ENCODE measurements around the gene UCK2. TPM values are rescaled to one million over a fixed set of nuclear protein-coding genes. Genes with fewer than 3 reads are reported as not detected.
A peak's percentile ranks its signal among the peaks of the same experiment; 100 is the strongest.

The UCK2 gene
- polyA plus RNA-seq, 2 of the 4 experiments (the other 2 are of a cell fraction): 72.4 to 98.9 TPM

DNA sequence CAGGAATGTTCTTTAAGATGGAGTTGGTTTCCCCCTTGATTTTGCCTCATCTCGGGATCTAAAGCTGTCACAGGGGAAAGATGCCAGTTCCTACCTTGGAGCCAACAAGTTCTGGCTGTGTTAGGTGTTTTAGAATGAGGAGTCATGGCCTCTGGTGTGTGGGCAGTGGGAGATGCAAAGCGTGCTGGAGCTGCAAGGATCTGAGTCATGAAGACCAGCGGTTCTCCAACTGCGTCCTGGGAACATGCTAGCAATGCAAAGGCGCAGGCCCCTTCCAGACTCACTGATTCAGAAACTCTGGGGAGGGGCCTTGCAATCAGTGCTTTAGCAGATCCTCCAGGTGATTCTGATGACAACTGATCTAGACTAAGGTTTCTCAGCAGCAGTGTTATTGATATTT, 109.1 kb downstream of the UCK2 start:
- H3K27ac ChIP-seq: no peak overlapping the region
- H3K4me1 ChIP-seq: no peaks in the 10 kb centered on the region
- TF ChIP-seq, protein P1, sequence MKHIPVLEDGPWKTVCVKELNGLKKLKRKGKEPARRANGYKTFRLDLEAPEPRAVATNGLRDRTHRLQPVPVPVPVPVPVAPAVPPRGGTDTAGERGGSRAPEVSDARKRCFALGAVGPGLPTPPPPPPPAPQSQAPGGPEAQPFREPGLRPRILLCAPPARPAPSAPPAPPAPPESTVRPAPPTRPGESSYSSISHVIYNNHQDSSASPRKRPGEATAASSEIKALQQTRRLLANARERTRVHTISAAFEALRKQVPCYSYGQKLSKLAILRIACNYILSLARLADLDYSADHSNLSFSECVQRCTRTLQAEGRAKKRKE (CRISPR knock-in tag; IDR thresholded peaks at IDR 0.05; ENCODE audit: low read depth): no peak
- TF ChIP-seq NPAS2 (CRISPR knock-in tag; IDR thresholded peaks at IDR 0.05; ENCODE audit: borderline replicate concordance) (no peak), RFX5 (IDR thresholded peaks at IDR 0.05) (no peak), FOSL2 (IDR thresholded peaks at IDR 0.05) (no peak), FOSL2 (CRISPR knock-in tag; IDR thresholded peaks at IDR 0.05) (no peak)
- TF ChIP-seq, protein P2, sequence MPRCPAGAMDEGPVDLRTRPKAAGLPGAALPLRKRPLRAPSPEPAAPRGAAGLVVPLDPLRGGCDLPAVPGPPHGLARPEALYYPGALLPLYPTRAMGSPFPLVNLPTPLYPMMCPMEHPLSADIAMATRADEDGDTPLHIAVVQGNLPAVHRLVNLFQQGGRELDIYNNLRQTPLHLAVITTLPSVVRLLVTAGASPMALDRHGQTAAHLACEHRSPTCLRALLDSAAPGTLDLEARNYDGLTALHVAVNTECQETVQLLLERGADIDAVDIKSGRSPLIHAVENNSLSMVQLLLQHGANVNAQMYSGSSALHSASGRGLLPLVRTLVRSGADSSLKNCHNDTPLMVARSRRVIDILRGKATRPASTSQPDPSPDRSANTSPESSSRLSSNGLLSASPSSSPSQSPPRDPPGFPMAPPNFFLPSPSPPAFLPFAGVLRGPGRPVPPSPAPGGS (IDR thresholded peaks at IDR 0.05): no peak
- no peak for DNase-seq (ENCODE audit: low read depth in 1 of 2, low spot score in 1 of 2)
- POLR2A ChIA-PET: no interaction called here
- H3K4me2 ChIP-seq: no peak overlapping the region
- no peak for ATAC-seq
- H3K4me3 ChIP-seq: no peak overlapping the region
- 34% methylated on average over 5 of the region's 5 CpGs for WGBS (ENCODE audit: missing lambda C conversion rate)
- no peaks in the 10 kb centered on the region for H3K9me3 ChIP-seq
- CTCF ChIA-PET: interaction anchor here (1.3 to 2.6 kb wide), 2 partner anchors 9 to 12 kb away, joined by 4 to 10 read pairs; no protein-coding TSS in a partner anchor
- no peak for FAIRE-seq

DNA sequence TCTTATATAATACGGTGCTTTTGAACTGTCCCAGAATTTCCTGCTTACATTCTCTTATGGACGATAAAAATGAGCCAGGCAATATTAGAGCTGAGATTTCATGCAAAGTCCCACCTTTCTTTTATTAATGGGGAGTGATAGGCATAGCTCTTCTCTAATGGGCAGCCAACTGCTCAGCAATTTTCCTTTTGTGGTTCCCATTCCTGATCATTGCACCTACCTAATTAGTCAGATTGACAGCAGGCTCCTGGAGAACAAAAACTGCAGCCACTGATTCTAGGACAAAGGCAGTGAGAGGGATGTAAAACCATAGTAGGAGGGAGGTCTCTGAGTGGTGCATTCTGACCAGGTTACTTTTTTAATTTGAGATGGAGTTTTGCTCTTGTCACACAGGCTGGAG, 110.4 kb downstream of the UCK2 start:
- TF ChIP-seq, protein P3, sequence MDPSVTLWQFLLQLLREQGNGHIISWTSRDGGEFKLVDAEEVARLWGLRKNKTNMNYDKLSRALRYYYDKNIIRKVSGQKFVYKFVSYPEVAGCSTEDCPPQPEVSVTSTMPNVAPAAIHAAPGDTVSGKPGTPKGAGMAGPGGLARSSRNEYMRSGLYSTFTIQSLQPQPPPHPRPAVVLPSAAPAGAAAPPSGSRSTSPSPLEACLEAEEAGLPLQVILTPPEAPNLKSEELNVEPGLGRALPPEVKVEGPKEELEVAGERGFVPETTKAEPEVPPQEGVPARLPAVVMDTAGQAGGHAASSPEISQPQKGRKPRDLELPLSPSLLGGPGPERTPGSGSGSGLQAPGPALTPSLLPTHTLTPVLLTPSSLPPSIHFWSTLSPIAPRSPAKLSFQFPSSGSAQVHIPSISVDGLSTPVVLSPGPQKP (IDR thresholded peaks at IDR 0.05; ENCODE audit: low read depth, low read length): no peak
- TF ChIP-seq ZSCAN20 (CRISPR knock-in tag; IDR thresholded peaks at IDR 0.05) (no peak), KDM1A (IDR thresholded peaks at IDR 0.05; ENCODE audit: low read depth) (no peak), SMC3 (IDR thresholded peaks at IDR 0.05) (no peak), CHD2 (IDR thresholded peaks at IDR 0.05; ENCODE audit: low read length, partially characterized antibody) (no peak), TP53 (CRISPR knock-in tag; IDR thresholded peaks at IDR 0.05) (no peak), FOXS1 (CRISPR knock-in tag; IDR thresholded peaks at IDR 0.05) (no peak), RARB (CRISPR knock-in tag; IDR thresholded peaks at IDR 0.05) (no peak), HEYL (CRISPR knock-in tag; IDR thresholded peaks at IDR 0.05) (no peak), EHF (CRISPR knock-in tag; IDR thresholded peaks at IDR 0.05) (no peak), MYC (IDR thresholded peaks at IDR 0.05; ENCODE audit: borderline replicate concordance, low read length) (no peak), KDM5A (IDR thresholded peaks at IDR 0.05) (no peak), POLR2A (IDR thresholded peaks at IDR 0.05; ENCODE audit: low read length) (no peak)
- TF ChIP-seq, protein P2 (IDR thresholded peaks at IDR 0.05): no peak
- FAIRE-seq: no peak

DNA sequence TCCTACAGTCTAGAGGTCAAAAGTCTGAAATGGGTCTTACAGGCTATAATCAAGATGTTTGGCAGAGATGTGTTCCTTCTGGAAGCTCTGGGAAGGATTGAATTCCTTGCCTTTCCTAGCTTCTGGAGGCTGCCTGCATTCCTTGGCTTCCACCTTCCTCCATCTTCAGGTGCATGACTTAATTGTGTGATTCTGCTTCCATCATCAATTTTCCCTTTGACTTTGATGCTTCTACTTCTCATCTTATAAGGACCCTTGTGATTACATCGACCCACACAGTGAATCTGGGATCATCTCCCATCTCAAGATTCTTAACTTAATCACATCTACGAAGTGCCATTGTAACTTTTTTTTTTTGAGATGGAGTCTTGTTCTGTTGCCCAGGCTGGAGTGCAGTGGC, 111.4 kb downstream of the UCK2 start:
- no peak for FAIRE-seq
- no peaks in the 10 kb centered on the region for H3K9me3 ChIP-seq
- no peak for ATAC-seq
- H3K4me1 ChIP-seq: no peaks in the 10 kb centered on the region
- no peak overlapping the region for H3K4me2 ChIP-seq
- no peak for DNase-seq (ENCODE audit: low read depth in 1 of 2, low spot score in 1 of 2)
- ChIA-PET POLR2A (no interaction called here), CTCF (interaction anchor here (2.0 kb wide), 1 partner anchor 10 kb away, joined by 7 read pairs; no protein-coding TSS in a partner anchor)
- TF ChIP-seq BHLHE40 (IDR thresholded peaks at IDR 0.05; ENCODE audit: low read depth, low read length): no peak
- peak; percentile 75 for TF ChIP-seq MAFK (IDR thresholded peaks at IDR 0.05; ENCODE audit: partially characterized antibody)
- 5% methylated on average over 2 of the region's 2 CpGs for WGBS (ENCODE audit: missing lambda C conversion rate)
- no peak overlapping the region for H3K4me3 ChIP-seq
- H3K27ac ChIP-seq: no peak overlapping the region

More for the DNA sequence above, 110.4 kb downstream of the UCK2 start:
- ChIA-PET POLR2A (no interaction called here), CTCF (interaction anchor here (2.0 kb wide), 1 partner anchor 9 kb away, joined by 7 read pairs; no protein-coding TSS in a partner anchor)
- DNase-seq (ENCODE audit: low read depth in 1 of 2, low spot score in 1 of 2) (no peak), ATAC-seq (no peak)
- Histone ChIP-seq H3K4me3 (no peak overlapping the region), H3K9me3 (no peaks in the 10 kb centered on the region), H3K4me1 (no peaks in the 10 kb centered on the region), H3K27ac (no peak overlapping the region), H3K4me2 (no peak overlapping the region)
- WGBS (ENCODE audit: missing lambda C conversion rate): 72% methylated on average over 2 of the region's 2 CpGs

Data from A549 (cell line).